Stimulated activated CD8-positive, alpha-beta memory T cell treated with anti-CD3 and anti-CD28 coated beads, Interleukin-2, amount 100 ng/mL, for 48 hours (primary cell): ENCODE results near the gene IFITM10.

Experiments
- DNase-seq, 2 donors: peaks; one replicate each; pipeline ENCODE4 v3.0.0-alpha.2; 2020; ENCODE audit warnings: low read depth in 2 of 2

IFITM10 gene

GRCh38 chr11:1752907-1753228, 2.5 kb upstream of the IFITM10 start:
- DNase-seq: no peak

- DNase-seq: no peak
Observed at GRCh38 chr11:1751999-1752906, 1.9 kb upstream of the IFITM10 start.

GRCh38 chr11:1751531-1751921, 1.1 kb upstream of the IFITM10 start:
- no peak for DNase-seq

- DNase-seq: no peak
Observed at GRCh38 chr11:1750840-1751530, 590 bp upstream of the IFITM10 start.

- no peak for DNase-seq
Observed at GRCh38 chr11:1749395-1750351, 722 bp downstream of the IFITM10 start.

- no peak for DNase-seq
Observed at GRCh38 chr11:1748636-1749394, 1.6 kb downstream of the IFITM10 start.

- no peak for DNase-seq
Observed at GRCh38 chr11:1747753-1748635, 2.4 kb downstream of the IFITM10 start.

- no peak for DNase-seq
Observed at GRCh38 chr11:1746956-1747752, 3.2 kb downstream of the IFITM10 start.

GRCh38 chr11:1746511-1746931, 3.9 kb downstream of the IFITM10 start:
- no peak for DNase-seq

GRCh38 chr11:1745701-1746320, 4.6 kb downstream of the IFITM10 start:
- DNase-seq: no peak

- no peak for DNase-seq
Observed at GRCh38 chr11:1744891-1745700, 5.3 kb downstream of the IFITM10 start.

GRCh38 chr11:1744137-1744886, 6.1 kb downstream of the IFITM10 start:
- no peak for DNase-seq

- no peak for DNase-seq
Observed at GRCh38 chr11:1743585-1744136, 6.7 kb downstream of the IFITM10 start.

GRCh38 chr11:1742869-1743584, 7.4 kb downstream of the IFITM10 start:
- DNase-seq: no peak

GRCh38 chr11:1742371-1742770, 8.0 kb downstream of the IFITM10 start:
- no peak for DNase-seq

- DNase-seq: no peak
Observed at GRCh38 chr11:1741741-1742140, 8.7 kb downstream of the IFITM10 start.
